Natural killer cell (primary cell): ENCODE measurements around the gene SERTAD3. TPM values are rescaled to one million over a fixed set of nuclear protein-coding genes. Genes with fewer than 3 reads are reported as not detected.

ENCODE experiments used
- ATAC-seq, 3 donors: fragments of 150-1000 bp in 2 of 3; fragments of 200-7000 bp in 1 of 3; cut with Tn5 transposase; 1 replicate in 1 of 3; 2 replicates in 2 of 3; pipeline ENCODE4 v1.10.0; 2021; ENCODE audit warnings: mild to moderate bottlenecking in 2 of 3, moderate library complexity in 2 of 3
- DNase-seq, 2 donors: peaks; one replicate each; pipeline versions ENCODE4 v3.0.0 to v3.0.0-alpha.2; 2013 to 2021; ENCODE audit warnings: mixed read lengths in 1 of 2
- H3K27ac ChIP-seq: one replicate; pipeline ENCODE4 v1.5.1; 2013; ENCODE audit warnings: mild to moderate bottlenecking, low read length
- H3K27me3 ChIP-seq: one replicate; pipeline ENCODE4 v1.6.1; 2013; ENCODE audit warnings: low read length; ENCODE audit not compliant: control insufficient read depth, insufficient read depth
- H3K36me3 ChIP-seq: one replicate; pipeline ENCODE4 v1.6.1; 2013; ENCODE audit warnings: low read length; ENCODE audit not compliant: control insufficient read depth, insufficient read depth
- H3K4me1 ChIP-seq: one replicate; pipeline ENCODE4 v1.6.1; 2013; ENCODE audit warnings: low read length; ENCODE audit not compliant: control insufficient read depth, insufficient read depth
- H3K4me3 ChIP-seq: one replicate; pipeline ENCODE4 v1.5.1; 2013; ENCODE audit warnings: low read length
- H3K9me3 ChIP-seq: one replicate; pipeline ENCODE4 v1.6.1; 2013; ENCODE audit warnings: low read length; ENCODE audit not compliant: control insufficient read depth, insufficient read depth
- H3K27ac Mint-ChIP-seq, 2 donors: one replicate each; pipeline ENCODE4 v1.8.0; 2022; ENCODE audit warnings: mild to moderate bottlenecking in 2 of 2, mixed read lengths in 2 of 2, moderate library complexity in 1 of 2
- H3K27me3 Mint-ChIP-seq, 2 donors: one replicate each; pipeline ENCODE4 v1.8.0; 2022; ENCODE audit warnings: low read depth in 2 of 2, mixed read lengths in 2 of 2
- H3K36me3 Mint-ChIP-seq: one replicate; pipeline ENCODE4 v1.8.0; 2022; ENCODE audit warnings: mixed read lengths
- H3K4me1 Mint-ChIP-seq, 2 donors: one replicate each; pipeline ENCODE4 v1.8.0; 2022; ENCODE audit warnings: mixed read lengths in 2 of 2
- H3K4me3 Mint-ChIP-seq: one replicate; pipeline ENCODE4 v1.8.0; 2022; ENCODE audit warnings: mild to moderate bottlenecking, moderate library complexity, mixed read lengths
- H3K9me3 Mint-ChIP-seq, 2 donors: one replicate each; pipeline ENCODE4 v1.8.0; 2022; ENCODE audit warnings: mixed read lengths in 2 of 2
- CTCF ChIP-seq: fragments of 200-600 bp; IDR thresholded peaks from one replicate; pipeline ENCODE4 v1.8.0; 2022; ENCODE audit warnings: antibody characterized with exemption
- WGBS: methylation state at CpG from one replicate; pipeline ENCODE4 v1.1.7; 2013; ENCODE audit warnings: missing lambda C conversion rate; ENCODE audit not compliant: insufficient coverage; 5-methylcytosine and 5-hydroxymethylcytosine counted together
- intact Hi-C: fragments of 100-400 bp; cut with micrococcal nuclease; formaldehyde crosslinking; loops from one replicate; pipeline ENCODE4 v1.14.2; 2022
- total RNA-seq, 4 donors: library from RNA; stranded (reverse); fragments of 120-200 nt in 1 of 4; gene quantifications; one replicate each; pipeline versions ENCODE4 v1.2.3 to v1.2.4, GENCODE V29; 2013 to 2022

The SERTAD3 gene
- total RNA-seq, 3 donors from 2014 or later (not counting 1 experiment from before 2014, with no cell fraction given), result 57.3 to 102 (median 83.3) TPM

- no peaks in the 10 kb centered on the region for H3K36me3 Mint-ChIP-seq
- ATAC-seq (no peak), DNase-seq (no peak)
- no peaks in the 10 kb centered on the region for H3K9me3 Mint-ChIP-seq
- Histone ChIP-seq H3K27ac (no peak overlapping the region), H3K4me3 (no peak overlapping the region), H3K36me3 (peaks cover 12% of the 10 kb centered on the region), H3K4me1 (peaks cover 13% of the 10 kb centered on the region), H3K27me3 (no peaks in the 10 kb centered on the region), H3K9me3 (no peaks in the 10 kb centered on the region)
- TF ChIP-seq CTCF, result no peak
- peak overlapping the region; percentile 92 to 97 for H3K27ac Mint-ChIP-seq
- 90% methylated on average over 9 of the region's 9 CpGs for WGBS
- peak overlapping the region; percentile 69 for H3K4me3 Mint-ChIP-seq
- H3K4me1 Mint-ChIP-seq, result peaks cover 25 to 29% of the 10 kb centered on the region in 2 donors
- H3K27me3 Mint-ChIP-seq, result no peaks in the 10 kb centered on the region
- intact Hi-C loops, result no loop called here
Measured at GRCh38 chr19:40445780-40446262, 1.7 kb upstream of the SERTAD3 start.

- H3K4me3 ChIP-seq, result peak overlapping the region; percentile 91
- Mint-ChIP-seq H3K9me3 (no peaks in the 10 kb centered on the region), H3K36me3 (no peaks in the 10 kb centered on the region), H3K4me1 (peaks cover 25 to 29% of the 10 kb centered on the region in 2 donors), H3K27ac (peak overlapping the region; percentile 92 to 97), H3K4me3 (peak overlapping the region; percentile 98), H3K27me3 (no peaks in the 10 kb centered on the region)
- ATAC-seq (no peak), DNase-seq (no peak)
- H3K9me3 ChIP-seq, result no peaks in the 10 kb centered on the region
- peak overlapping the region; percentile 64 for H3K27ac ChIP-seq
- peaks cover 16% of the 10 kb centered on the region for H3K36me3 ChIP-seq
- H3K4me1 ChIP-seq, result peaks cover 13% of the 10 kb centered on the region
- intact Hi-C loops, result loop anchor here (1.0 kb wide), 2 partner anchors 19 to 21 kb away; no protein-coding TSS in a partner anchor
- TF ChIP-seq CTCF, result no peak
- no peaks in the 10 kb centered on the region for H3K27me3 ChIP-seq
- WGBS, result 25% methylated on average over 18 of the region's 18 CpGs
Measured at GRCh38 chr19:40444825-40445312, 734 bp upstream of the SERTAD3 start.

- H3K27me3 ChIP-seq, result no peaks in the 10 kb centered on the region
- H3K4me3 Mint-ChIP-seq, result peak overlapping the region; percentile 98
- no peaks in the 10 kb centered on the region for H3K36me3 Mint-ChIP-seq
- no peak for TF ChIP-seq CTCF
- no peaks in the 10 kb centered on the region for H3K9me3 Mint-ChIP-seq
- intact Hi-C loops, result loop anchor here (1.0 kb wide), 1 partner anchor 95 kb away; the partner anchor contains the start of genes C19orf47 and PLD3
- H3K27ac ChIP-seq, result peak overlapping the region; percentile 89
- H3K4me1 Mint-ChIP-seq, result peaks cover 25 to 29% of the 10 kb centered on the region in 2 donors
- H3K4me3 ChIP-seq, result peak overlapping the region; percentile 91
- H3K27me3 Mint-ChIP-seq, result no peaks in the 10 kb centered on the region
- peak overlapping the region; percentile 92 to 97 for H3K27ac Mint-ChIP-seq
- peak; percentile 95 to 100 for DNase-seq
- WGBS, result under 1% methylated on average over 52 of the region's 52 CpGs
- ATAC-seq, result peak; percentile 76 to 91 (median 78)
- peaks cover 13% of the 10 kb centered on the region for H3K4me1 ChIP-seq
- no peaks in the 10 kb centered on the region for H3K9me3 ChIP-seq
- peaks cover 16% of the 10 kb centered on the region for H3K36me3 ChIP-seq
Measured at GRCh38 chr19:40443131-40443999, 770 bp downstream of the SERTAD3 start.
